ENCODE results near the gene ZNRD2.

The ZNRD2 gene

GRCh38 chr11:65611758-65612603 lies 41.7 kb downstream of the ZNRD2 start:
- DNase-seq = no peak

- DNase-seq = no peak
These were observed 42.4 kb downstream of the ZNRD2 start for GRCh38 chr11:65612691-65613090.

DNA sequence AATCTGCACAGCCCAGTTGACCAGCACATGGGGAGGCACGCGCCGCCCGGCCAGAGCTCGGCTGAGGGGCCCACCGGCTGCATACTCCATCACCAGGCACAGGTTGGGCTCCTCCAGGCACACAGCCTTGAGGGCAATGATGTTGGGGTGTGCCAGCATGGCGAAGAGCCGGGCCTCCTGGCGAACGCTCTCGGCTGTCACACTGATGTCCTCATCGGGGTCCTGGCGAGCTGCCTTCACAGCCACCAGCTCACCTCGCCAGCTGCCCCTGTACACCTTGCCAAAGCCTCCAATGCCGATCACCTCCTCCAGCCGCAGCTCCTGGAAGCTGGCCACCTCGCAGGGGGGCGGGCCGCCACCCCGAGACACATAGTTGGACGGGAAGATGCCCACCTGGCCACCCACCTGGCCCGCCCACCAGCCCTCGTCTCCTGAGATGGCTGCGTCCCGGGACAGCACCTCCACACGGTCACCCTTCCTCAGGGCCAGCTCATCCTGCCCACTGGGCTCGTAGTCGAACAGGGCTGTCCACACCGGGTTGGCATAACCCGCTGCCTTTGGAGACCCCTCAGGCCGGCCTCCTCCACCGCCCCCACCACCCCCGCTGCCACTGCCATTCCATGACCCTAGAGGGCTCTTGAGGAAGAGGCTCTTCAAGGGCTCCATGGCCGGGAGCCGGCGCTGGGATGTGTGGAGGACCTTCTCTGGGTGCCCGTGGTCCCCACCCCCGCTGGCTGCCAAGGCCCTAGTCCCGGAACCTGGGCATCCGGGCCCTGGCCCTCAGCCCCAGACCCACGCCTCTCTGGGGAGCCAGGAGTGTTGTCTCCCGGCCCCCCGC lies 43.0 kb downstream of the ZNRD2 start:
- no peak for DNase-seq

GRCh38 chr11:65615229-65615949 lies 45.1 kb downstream of the ZNRD2 start, which contains the start of gene PCNX3:
Gene PCNX3, plus strand, starts transcription at chr11:65615776. Its CDS starts 536 bp downstream, at chr11:65616312.
- peak; percentile 100 for DNase-seq

DNA sequence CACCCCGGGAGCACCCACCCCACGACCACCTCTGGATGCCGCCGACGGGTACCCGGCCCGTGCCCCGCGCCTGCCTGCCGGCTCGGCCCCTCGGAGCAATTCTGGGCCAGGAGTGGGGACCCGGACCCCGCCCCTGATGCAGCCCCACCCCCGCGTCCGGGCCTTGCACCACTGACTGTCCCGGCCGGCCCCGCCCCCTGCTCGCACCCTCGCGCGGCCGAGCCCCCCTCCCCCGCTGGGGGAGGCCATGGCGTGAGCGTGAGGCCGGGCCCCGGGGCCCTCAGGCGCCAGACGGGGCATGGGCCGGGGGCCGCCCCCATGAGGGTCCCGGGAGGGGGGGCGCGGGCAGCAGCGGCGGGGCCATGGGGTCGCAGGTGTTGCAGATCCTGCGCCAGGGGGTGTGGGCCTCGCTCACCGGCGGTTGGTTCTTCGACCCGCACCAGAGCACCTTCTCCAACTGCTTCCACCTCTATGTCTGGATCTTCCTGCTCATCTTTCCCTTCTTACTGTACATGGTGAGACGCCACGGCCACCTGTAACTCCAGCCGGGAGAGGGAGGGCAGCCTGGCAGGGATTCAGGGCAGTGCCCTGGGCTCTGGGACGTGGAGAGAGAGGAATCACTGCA lies 45.8 kb downstream of the ZNRD2 start:
- DNase-seq = no peak

DNA sequence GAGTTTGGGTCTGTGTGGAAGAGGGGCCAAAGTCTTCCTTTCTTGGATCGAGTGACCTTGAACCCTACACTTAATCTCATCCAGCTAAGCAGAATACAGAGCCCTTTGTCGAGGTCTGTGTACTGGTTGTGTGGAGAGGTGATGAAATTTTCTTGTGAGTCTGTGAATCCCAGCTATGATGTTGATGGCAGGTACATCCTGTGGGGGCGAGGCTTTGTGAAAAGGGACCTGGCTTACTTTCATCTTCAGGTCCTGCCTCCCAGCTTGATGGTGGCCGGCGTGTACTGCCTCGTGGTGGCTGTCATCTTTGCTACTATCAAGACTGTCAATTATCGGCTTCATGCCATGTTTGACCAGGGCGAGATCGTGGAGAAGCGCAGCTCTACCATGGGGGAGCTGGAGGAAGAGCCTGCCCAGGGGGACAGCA lies 46.3 kb downstream of the ZNRD2 start:
- DNase-seq = no peak

DNA sequence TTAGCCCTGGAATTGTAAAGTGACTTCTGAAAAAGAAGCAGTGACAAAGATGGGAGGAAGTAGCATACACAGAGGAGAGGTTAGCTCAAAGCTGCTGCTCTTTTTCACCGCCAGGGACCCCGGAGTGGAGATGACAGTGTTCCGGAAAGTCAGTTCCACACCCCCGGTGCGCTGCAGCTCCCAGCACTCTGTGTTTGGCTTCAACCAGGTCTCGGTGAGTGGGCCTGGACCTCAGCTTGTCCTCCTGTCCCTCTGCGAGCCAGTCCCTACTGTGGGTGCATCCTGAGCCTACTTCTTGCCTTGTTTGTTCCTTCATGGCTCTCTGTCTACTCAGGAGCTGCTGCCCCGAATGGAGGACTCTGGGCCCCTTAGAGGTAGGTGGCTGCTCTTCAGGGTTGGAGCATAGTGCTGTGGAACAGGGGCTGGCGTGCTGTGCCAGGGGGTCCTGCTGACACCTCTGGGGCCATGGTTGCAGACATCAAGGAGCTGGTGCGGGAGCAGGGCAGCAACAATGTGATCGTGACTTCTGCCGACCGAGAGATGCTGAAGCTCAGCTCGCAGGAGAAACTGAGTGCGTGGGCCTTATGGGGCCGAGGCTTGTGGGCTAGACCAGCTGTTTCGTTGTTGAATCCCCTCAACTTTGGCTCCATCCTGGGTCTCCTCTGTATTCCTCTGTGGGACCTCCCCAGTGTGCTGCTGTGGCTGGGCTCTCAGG lies 47.0 kb downstream of the ZNRD2 start:
- no peak for DNase-seq

- DNase-seq = no peak
These were observed 47.9 kb downstream of the ZNRD2 start for GRCh38 chr11:65617990-65618751.

- no peak for DNase-seq
These were observed 48.5 kb downstream of the ZNRD2 start for GRCh38 chr11:65618763-65619162.

- DNase-seq = no peak
These were observed 49.1 kb downstream of the ZNRD2 start for GRCh38 chr11:65619281-65619928.

GRCh38 chr11:65620666-65621065 lies 50.4 kb downstream of the ZNRD2 start:
- no peak for DNase-seq

GRCh38 chr11:65621460-65621859 lies 51.2 kb downstream of the ZNRD2 start:
- DNase-seq = no peak
